H54 (cell line): ENCODE results near the gene NDUFAB1.

Source experiments
- DNase-seq: peaks from one replicate; pipeline ENCODE4 v3.0.0; 2011; ENCODE audit warnings: low spot score, mixed read lengths; ENCODE audit not compliant: insufficient read length
- FAIRE-seq: peaks from 3 replicates; lab custom pipeline; 2011; peaks lifted over from hg19 to GRCh38; lab: Jason Lieb, UNC
- POLR2A ChIP-seq: IDR thresholded peaks from 2 replicates; pipeline ENCODE4 v1.6.1; 2011; ENCODE audit warnings: low read depth, mild to moderate bottlenecking, low read length

The NDUFAB1 gene

DNA sequence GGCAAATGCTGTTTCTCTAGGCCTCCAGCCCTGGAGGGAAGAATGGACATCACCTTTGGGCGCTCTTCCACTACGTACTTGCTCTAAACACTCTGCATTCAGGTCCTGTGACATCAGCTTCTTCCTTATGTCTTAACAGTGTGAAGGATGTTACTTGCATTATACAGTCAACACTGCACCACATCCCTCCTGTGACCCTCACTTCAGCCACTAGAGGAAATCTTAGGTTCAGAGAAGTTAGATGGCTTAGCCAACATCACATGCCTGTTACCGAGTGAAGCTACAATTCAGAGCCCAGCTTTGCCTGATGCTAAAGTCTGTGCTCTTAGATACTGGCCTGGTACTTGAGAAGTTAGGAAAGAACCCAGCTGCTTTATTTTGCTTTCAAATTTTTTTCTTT is 20.3 kb downstream of the NDUFAB1 start:
- TF ChIP-seq POLR2A = no peak
- no peak for DNase-seq
- no peak for FAIRE-seq

DNA sequence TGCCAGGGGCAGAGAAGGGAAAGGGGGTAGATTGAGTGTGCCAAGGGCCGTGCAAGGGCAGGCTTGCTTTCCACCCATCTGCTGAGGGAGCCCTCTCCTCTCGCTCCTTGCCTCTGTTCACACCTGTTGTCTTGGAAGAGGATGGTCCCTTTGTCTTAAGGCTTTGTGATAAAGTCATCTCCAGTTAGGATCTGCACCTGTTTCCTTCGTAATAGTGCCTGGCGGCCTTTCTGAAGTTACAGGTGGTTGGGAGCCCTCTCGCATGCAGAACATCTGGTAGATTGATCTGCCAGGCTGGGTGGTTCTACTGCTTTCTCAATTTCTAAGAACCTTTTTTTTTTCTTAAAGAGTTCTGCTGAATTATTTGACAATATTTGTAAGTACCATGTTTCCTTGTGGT is 22.3 kb downstream of the NDUFAB1 start:
- no peak for FAIRE-seq
- DNase-seq = no peak
- no peak for TF ChIP-seq POLR2A

DNA sequence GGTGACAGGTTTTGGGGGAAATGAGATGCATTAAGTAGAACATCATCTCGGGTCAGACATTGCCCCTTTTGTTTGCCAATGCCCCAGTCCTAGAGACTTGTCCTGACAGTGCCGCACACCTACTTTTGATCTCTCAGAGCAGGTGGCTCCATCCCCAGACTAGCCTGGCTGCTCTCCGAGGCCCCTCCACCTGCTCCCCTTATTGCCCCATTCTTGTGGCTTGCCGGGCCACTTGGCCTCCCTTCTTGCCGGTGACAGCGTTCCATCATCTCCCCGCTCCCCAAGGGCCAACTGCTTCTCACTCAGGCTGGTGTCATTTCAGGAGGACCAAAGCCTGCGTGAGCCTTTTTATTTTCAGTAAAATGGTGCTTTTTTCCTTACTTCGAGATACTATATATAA is 23.7 kb downstream of the NDUFAB1 start:
- TF ChIP-seq POLR2A = no peak
- no peak for DNase-seq
- FAIRE-seq = no peak

DNA sequence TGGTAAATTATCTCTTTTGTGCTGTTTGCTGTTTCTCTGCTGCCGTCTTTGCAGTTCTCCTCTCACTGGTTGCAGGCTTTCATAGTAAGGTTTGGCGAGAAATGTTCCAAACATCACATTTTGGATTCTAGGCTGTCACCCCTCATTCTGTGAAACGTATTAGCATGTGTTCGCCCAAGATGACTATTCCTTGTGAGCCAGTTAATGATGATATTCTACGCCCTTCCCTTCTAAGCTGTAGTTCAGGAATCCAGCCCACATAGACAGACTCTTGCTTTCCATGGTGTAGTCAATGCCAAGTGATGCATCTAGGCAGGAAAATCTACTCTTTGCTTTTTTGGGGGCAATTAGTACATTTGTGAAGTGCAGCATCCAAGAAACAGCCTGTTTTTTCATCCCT is 24.2 kb downstream of the NDUFAB1 start:
- no peak for TF ChIP-seq POLR2A
- DNase-seq (no peak), FAIRE-seq (no peak)

DNA sequence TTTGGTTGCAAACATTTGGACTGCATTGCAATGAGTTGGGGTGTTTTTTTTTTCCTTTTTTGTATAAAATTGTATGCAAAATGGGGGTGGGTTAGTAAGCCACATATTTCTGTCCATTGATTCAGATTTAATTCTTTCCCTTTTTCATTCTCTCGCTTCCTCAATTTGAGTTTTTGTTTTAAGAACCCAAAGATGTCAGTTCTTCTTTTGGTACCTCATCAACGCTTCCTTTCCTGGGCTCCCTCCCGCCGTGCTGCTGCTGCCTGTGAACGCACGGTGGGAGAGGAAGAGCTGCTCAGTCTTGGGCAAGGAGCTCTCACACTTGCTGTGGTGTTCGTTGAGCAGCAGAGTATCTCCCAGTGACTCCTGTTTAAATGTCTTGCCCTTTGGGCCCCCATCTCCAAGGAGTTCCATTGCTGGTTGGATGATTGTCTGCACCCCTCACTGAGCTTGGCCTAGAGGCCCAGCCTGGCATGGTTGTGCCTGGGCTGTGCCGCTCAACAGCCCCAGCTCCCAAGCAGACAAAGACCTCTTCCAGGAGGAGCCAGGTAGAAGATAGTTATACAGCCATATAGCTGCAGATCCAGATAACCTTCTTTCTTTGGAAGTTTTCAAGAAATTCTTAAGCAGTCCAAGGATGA is 25.0 kb downstream of the NDUFAB1 start:
- FAIRE-seq (no peak), DNase-seq (no peak)
- no peak for TF ChIP-seq POLR2A

DNA sequence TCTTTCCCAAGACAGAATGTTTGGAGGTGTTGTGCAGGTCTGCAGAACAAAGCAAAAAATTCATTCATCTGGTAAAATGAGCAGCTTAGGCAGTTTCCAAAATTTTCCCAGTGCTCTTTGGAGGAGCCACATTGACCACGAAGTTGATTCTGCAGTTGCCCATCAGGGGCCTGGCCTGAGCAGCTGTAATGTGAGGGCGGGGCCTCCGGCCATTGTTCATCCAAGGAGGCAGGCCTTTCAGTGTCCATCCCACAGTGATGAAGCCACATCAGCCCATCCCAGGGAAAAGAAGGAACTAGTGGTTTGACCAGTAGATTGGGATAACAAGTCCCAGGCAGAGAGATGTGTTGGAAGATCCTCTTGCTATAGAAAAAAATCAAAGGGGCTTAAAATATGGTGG is 28.5 kb downstream of the NDUFAB1 start:
- DNase-seq (no peak), FAIRE-seq (no peak)
- TF ChIP-seq POLR2A = no peak

DNA sequence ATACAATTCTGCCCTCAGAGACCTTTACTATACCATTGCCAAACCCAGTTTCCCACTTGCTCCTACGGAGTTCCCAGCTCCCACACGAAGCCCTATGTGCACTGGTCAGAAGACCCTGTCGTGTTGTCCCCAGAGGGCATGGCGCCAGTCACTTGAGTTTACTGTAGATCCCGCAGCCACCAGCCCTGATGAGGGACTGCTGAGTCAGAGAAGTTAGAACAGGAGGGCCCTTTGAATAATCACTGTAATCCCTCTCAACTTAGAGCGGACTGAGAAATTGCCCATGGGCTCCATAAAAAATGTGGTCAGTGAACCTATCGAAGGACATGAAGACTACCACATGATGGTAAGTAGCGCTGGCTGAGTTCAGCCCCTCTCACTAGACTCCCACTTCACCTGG is 29.4 kb downstream of the NDUFAB1 start:
- no peak for TF ChIP-seq POLR2A
- FAIRE-seq = no peak
- DNase-seq = no peak

DNA sequence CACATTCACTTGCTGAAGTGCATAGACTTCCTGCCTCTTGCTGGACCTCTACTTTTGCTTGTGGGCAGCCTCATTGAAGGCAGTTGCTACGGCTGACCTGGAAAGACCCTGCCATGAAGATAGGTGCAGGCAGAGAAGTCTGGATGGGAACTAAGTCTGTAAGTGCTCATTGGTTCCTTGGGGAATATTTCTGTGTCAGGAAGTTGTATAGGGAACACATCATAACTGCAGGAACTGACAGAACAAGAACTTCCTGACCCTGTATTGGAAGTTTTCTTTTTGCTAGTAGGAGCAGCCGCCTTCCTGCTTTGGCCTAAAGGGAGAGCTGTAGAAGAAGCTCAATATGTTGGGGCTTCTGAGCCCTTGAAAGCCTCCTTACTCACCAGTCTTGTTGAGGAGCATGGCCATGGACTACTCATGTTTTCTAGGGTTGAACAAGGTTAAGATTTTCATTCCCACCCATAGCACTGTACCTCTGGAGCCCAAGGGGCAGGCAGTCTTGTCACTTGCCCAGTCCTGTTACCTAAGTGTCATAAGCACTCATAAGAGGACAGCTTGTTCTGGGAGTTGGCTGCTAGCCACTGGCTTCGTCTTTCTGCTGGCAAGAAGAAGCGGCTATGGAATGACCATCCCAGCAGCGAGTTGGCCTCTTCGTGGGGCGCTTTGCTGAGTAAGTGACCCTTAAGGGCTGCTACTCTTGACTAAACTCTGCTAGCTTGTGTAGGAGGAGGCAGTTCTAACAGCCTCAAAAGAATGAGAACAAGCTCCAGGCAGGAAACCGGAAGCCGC is 31.3 kb downstream of the NDUFAB1 start:
- FAIRE-seq (no peak), DNase-seq (no peak)
- TF ChIP-seq POLR2A = no peak

DNA sequence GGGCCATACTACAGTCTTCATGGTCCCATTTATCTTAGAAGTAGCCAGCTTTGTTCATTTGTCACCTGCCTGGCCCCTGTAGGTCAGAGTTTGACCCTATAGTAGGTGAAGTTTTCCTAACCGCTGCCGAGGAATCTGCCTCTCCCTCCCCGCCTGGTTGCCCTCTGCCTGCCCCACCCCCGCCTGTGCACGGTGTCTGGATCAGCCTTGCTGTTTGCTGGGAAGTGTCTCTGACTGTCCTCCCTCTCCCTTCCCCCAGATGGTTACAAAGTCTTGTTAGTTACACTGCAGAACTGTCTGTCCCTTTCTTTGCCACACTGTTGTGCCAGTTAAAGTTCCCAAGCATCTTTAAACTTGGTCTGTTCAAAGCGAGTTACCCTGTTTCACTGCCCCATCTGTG is 32.9 kb downstream of the NDUFAB1 start:
- FAIRE-seq (no peak), DNase-seq (no peak)
- no peak for TF ChIP-seq POLR2A

DNA sequence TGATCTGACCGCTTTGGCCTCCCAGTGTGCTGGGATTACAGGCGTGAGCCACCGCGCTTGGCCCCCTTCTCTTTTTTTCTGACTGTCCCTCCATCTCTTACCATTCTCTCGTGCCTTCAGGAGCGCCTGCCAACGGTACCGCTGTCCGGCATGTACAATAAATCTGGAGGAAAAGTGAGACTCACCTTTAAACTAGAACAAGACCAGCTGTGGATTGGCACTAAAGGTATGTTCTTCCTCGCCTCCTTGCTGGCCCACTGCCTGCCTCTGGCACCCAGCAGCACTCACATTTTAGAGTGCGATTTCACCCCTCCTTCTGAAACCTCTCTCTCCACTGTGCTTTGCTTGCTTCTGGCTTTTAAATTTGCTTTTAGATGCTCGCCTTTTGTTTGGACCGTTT is 33.6 kb downstream of the NDUFAB1 start:
- DNase-seq (no peak), FAIRE-seq (no peak)
- no peak for TF ChIP-seq POLR2A

DNA sequence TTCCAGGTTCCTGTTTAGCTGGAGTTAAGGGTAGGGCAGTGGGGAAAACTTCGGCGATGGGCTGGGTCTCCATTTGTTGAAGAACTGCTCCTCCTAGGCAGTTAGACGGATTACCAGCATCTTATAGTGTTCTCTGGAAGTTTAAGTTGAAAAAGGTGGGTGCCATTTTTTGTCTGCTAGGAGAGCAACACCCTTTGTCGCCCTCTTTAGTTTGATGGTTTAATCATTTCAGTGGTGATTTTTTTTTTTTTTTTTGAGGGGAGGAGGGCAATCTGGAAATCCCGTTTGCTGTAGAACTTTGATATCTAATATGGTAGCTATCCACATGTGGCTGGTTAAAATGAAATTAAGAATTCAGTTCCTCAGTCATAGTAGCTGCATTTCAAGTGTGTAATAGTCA is 34.5 kb downstream of the NDUFAB1 start:
- FAIRE-seq (no peak), DNase-seq (no peak)
- TF ChIP-seq POLR2A = no peak

DNA sequence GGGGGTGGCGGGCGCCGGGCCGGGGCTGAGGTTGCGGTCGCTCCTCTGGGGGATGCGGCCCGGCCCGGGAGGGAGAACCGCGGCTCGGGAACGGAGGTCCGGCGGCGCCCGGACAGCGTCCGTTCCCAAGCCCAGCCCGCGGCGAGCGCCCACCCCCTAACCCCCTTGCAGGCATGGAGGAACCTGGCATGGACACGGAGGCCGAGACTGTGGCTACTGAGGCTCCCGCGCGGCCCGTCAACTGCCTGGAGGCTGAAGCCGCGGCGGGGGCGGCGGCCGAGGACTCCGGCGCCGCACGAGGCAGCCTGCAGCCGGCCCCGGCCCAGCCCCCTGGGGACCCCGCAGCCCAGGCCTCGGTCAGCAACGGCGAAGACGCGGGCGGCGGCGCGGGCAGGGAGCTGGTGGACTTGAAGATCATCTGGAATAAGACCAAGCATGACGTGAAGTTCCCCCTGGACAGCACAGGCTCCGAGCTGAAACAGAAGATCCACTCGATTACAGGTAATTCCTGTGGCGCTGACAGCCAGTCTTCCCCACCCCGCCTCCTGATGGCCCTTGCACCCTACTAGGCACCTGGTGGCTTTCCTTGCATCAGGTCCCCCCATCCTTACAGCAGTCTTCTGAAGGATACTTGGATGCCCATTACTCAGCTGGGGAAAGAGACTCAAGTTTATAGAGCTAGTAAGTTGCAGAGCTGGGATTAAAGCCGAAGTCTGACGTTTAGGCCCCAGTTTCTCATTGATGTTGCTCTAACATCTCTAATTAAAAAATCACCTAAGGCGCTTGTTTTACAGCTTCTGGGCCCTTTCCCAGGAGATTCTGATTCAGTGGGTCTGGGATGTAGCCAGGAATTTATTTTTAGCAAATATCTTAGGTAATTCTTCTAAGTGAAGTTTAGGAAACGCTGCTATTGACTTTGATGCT is 38.1 kb downstream of the NDUFAB1 start:
- DNase-seq (peak; percentile 25), FAIRE-seq (no peak)
- TF ChIP-seq POLR2A = no peak

DNA sequence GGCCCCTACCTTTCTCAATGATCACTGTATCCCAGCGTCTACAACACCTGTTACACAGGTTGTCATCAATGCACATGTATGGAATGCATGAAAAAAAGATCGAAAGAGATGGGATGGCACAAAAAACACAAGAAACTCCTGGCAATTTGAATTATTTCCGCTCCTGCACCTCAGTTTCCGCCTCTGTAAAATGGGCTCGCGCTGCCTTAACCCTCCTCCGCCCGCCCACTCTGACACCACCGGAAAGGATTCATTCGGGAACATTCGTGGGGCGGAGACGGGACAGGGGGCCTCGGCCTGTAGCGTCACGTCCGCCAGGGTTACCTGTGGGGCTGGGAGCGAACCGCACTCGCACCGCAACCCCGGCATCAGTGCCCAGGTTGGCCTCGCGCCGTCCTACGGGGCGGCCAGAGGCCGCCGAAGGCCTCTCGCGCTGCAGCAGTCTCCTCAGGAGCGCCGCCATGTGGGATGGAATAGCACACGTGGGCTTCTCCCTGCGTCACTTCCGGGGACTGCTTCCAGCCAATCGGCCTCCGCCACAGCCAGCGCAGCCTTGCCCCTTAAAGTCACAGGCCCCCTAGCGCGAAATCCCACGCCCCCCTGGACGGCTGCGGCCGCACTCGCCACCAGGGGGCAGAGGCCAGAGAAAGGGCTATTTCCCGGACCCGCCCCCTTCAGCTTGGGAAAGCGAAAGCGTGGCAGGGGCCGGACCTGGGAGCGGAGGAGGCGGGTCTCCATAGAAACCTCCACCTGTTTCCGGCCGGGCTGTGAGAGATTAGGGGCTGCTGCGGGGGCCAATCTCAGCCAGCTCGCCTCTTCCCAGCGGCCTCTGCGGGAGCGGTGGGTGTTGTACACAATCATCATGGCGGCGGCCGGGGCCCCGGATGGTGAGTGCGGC is 39.0 kb downstream of the NDUFAB1 start, which contains the start of the genes EARS2 and UBFD1:
Gene EARS2 (minus strand): TSS at position 470 of the 898 bp plus-strand sequence. CDS start 7 bp downstream, at position 463.
Gene UBFD1 (plus strand): TSS at position 847 of the 898 bp plus-strand sequence. CDS start 16 bp downstream, at position 863.
- FAIRE-seq (peak; percentile 41), DNase-seq (peak; percentile 93)
- peak; percentile 53 for TF ChIP-seq POLR2A
